Stimulated activated CD8-positive, alpha-beta memory T cell treated with anti-CD3 and anti-CD28 coated beads, Interleukin-4, amount 100 ng/mL, for 24 hours (primary cell): Measurements from ENCODE around the gene CDC14B.
"Not testable (repeated sequence)": the region's sequence is repeated elsewhere in the genome, so short reads cannot be mapped to it uniquely, and the experiment has no call there.

Experiments
- DNase-seq: peaks from one replicate; pipeline ENCODE4 v3.0.0-alpha.2; 2020; ENCODE audit warnings: low read depth

The CDC14B gene

DNA sequence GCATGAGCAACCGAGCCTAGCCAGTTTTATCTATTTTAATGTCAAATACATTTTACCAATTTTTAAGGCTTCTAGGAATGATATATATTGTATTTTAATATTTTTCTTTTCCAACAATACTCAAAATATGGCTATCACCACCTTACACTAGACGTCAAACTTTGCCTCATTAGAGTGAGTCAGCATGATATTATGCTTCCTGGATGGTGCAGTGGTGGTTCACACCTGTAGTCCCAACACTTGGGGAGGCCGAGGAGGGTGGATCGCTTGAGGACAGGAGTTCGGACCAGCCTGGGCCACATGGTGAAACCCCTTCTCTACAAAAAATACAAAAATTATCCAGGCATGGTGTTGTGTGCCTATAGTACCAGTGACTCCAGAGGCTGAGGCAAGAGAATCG lies 7.3 kb upstream of the CDC14B start:
- no peak for DNase-seq

DNA sequence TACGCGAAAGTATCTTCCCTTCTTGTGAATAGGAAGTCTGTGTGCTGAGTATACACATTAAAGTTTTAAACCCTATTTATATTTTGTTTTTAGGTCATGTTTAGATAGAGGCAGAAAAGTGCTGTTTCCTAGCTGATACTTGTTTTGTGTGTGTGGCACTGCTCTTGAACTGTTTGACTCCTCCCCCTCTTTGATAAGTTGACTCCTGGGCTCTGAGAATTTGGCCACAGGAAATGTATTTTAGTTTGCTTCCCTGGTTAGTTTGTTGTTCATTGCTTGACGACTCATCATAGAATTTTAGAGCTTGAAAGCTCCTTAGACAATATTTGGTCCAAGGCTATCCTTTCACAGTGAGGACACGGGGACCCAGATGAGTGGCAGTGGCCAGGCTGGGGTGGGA lies 2.0 kb upstream of the CDC14B start:
- no peak for DNase-seq

GRCh38 chr9:96620832-96621269 lies 1.2 kb upstream of the CDC14B start:
- DNase-seq, result no peak

DNA sequence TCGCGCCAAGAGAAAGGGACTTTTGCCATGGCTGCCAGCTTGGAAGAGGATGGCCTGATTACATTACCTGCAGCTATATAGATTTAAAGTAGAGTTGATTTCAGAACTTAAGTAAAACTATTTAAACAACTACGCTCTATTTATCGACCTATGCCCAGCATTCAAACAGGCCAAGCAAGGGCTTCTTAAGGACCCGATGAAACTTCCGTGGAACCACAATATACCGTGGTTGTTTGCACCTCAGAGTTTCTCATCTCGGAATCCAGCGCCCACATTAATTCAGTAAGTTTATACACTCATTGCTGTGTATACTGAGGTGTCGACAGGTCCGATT lies 505 bp upstream of the CDC14B start:
- no peak for DNase-seq

DNA sequence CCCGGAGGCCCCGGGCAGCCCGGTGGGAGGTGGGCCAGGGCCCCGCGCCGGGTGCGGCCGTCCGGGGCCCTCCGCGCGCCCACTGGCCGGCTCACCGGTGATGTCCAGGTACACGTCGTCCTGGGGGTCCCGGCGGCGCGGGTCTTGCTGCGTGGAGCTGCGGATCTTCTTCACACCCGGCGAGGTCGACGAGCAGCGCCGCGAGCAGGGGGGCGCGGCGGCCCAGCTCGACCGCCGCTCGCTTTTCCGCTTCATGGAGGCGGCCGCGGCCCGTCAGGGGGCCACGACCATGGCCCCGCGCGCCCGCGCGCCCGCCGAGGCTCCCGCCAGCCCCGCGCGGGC lies 548 bp downstream of the CDC14B start:
- no peak for DNase-seq

GRCh38 chr9:96618209-96619123 lies 1.2 kb downstream of the CDC14B start:
- no peak for DNase-seq

- DNase-seq, result no peak
These were observed 2.0 kb downstream of the CDC14B start for GRCh38 chr9:96617439-96618185.

DNA sequence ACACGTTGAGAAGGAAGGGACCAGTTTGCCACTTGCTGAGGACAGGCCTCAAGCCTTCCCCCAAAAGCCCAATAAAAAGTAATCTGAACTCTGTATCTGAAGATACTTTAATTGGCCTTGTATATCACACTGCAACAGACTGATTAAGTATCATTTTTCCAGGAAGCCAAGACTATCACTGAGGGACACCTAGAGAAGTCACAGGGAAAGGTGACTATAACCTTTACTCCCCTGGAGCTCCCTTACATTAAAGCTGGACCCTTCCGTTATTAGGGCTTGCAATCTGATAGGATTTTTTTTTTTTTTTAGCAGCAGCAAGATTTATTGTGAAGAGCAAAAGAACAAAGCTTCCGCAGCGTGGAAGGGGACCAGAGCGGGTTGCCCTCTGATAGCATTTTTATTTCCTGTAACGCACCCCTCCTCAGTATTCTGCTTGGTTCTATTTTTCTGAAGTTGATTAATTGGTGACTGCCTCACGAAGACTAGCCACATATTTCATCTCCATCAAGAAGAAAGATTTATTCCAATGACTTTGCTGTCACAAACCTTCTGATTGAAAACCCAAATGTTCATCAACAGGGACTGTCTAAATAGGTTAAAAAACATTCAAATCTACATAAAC lies 2.7 kb downstream of the CDC14B start:
- DNase-seq, result no peak

DNA sequence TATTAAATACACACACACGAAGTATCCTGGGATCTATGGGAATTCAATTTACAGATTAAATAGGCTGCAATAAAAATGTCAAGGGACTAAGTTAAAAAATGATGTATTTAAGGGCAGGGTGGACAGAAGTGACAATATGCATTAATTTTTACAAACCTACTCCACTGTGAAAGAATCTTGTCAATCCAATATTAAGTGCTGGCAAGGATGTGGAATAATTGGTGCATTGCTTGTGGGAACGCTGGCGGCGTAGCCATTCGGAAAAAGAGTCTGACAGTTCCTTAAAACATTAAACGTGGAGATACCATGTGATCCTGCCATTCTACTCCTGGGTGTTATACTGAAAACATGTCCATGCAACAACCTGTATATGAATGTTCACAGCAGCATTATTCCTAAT lies 4.2 kb downstream of the CDC14B start:
- DNase-seq, result no peak

GRCh38 chr9:96614664-96615063 lies 5.0 kb downstream of the CDC14B start:
- not testable (repeated sequence) for DNase-seq

- no peak for DNase-seq
These were observed 6.6 kb downstream of the CDC14B start for GRCh38 chr9:96612966-96613589.

GRCh38 chr9:96612105-96612965 lies 7.3 kb downstream of the CDC14B start:
- no peak for DNase-seq

DNA sequence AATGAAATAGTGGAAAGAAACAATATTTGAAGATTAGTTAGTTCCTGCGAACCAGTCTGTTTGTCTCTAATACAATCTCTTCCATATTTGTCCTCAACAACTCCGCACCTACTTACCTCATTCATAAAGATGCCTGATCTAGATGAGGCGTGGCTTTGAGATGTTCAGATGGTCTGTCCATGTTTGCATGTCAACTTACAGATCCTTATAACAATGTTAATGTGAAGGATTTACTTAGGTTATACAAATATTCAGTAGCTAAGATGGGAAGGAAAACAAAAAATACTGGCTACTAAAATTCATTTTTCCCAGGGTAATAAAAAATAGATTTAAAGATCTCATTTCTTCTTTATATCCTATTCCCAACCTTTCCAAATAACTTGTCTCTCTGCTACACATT lies 8.3 kb downstream of the CDC14B start:
- DNase-seq, result no peak

GRCh38 chr9:96609732-96610131 lies 9.9 kb downstream of the CDC14B start:
- no peak for DNase-seq

- DNase-seq, result no peak
These were observed 11.7 kb downstream of the CDC14B start for GRCh38 chr9:96607971-96608370.

DNA sequence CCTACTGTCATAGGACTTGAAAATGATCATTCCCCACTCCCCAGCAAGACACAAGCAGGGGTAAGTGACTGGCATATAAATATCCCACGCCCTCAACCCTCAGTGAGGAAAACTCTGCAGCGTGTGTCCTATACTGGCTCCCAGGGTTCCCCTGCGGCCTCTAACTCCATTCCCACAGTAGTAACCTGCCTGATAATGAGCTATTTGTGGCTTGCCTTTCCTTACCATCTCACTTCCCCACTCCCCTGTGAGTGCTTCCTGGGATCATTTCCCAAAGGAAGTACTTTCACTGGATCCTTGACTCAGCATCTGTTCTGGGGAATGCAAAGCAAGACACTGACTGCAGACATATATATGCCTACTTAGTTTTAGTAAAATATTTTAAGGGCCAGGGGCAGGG lies 14.3 kb downstream of the CDC14B start:
- no peak for DNase-seq

- no peak for DNase-seq
These were observed 15.7 kb downstream of the CDC14B start for GRCh38 chr9:96604004-96604319.

GRCh38 chr9:96603305-96604003 lies 16.2 kb downstream of the CDC14B start:
- no peak for DNase-seq

DNA sequence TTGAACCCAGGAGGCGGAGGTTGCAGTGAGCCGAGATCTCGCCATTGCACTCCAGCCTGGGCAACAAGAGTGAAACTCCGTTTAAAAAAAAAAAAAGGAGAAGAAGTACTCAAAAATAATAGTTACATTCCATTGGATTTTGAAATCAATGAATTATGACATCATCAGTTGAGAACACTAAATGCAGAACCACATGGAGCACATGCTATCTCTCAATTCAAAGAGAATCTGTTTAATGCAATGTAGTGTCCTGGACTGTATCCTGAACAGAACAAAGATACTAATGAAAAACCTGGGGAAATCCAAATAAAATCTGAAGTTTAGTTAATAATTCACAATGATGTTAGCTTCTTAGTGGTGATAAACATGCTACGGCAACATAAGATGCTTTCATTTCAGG lies 20.3 kb downstream of the CDC14B start:
- no peak for DNase-seq

- no peak for DNase-seq
These were observed 23.0 kb downstream of the CDC14B start for GRCh38 chr9:96596601-96597111.
